ENCODE measurements around the gene LTBP1.

GRCh38 chr2:33230195-33230594 is 283.4 kb downstream of the LTBP1 start:
- no peak for TF ChIP-seq CTCF (IDR thresholded peaks at IDR 0.05)
- TF ChIP-seq POLR2AphosphoS5 (IDR thresholded peaks at IDR 0.05): no peak

Measured in suprapubic skin (tissue), 3 donors.